NCI-H774 (cell line): ENCODE results near the gene FAM217A.
"Not testable (repeated sequence)": the region's sequence is repeated elsewhere in the genome, so short reads cannot be mapped to it uniquely, and the experiment has no call there.

ENCODE experiments used
- DNase-seq: peaks from one replicate; lab custom pipeline; 2025; lab: John Stamatoyannopoulos, UW

The FAM217A gene, protein sequence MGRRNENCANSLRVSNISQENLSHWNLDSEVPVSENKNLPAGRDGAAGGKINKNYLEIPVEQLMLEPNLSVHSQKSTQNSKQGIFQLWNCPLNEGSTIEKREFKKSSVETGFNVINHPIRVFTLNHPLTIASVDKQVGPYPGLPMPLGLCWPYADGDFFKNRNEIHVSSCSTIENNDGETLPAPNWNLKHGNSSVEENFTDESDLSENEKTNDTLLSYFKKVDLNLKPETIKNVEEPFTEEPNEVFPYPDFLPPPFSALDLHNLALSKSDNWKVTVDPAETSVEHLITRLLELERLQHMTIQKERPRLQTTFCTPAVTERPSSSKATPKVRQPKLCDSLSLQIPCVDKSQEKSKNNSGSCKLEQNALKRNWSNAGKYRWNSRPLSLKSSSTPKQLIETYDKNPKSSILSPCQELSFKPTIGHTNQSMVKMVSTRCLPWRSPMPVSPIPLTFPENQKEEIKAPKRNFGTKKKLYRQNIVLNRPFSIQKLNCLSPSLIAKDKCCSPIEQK

DNA sequence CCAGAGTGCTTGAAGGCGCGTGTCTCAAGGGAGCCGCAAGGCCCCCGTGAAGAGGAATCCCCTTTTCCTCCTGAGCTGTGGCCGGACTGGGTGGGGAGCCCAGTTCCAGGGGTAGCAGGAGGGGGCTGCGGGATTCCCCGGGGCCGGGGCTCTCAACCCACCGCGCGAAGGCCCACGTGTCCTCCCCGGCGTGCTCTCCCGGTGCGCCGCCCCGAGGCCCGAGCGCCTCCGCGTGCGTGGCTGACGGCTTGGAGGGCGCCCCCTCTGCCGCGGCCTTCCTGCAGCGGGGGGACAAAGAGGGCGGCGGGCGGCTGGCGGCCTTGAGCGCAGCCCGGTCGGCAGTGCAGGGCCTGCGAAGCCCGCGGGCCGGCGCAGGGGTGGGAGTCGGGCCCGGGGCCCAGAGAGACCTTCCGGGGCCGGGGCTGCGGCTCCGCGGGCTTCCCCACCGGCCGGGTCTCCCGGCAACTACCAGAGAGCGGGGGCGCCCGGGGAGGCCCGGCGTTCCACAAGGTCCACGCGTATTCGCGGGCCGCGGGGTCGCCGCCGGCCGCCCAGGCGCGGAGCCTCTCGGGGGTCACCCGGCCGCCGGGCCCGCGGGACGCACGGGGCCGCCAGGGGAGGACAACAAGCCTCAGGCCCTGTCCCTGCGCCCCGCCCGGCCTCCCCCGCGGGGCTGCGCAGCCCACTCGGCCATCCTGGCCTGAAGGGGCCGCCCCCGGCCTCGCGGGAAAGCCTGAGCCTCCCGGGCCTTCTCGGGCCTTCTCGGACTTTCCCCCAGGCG, at the start of gene FAM217A:
Gene FAM217A (minus strand): TSS at position 447 of the 781 bp plus-strand sequence. CDS start 1,723 bp downstream, outside the sequence.
- DNase-seq: no peak

DNA sequence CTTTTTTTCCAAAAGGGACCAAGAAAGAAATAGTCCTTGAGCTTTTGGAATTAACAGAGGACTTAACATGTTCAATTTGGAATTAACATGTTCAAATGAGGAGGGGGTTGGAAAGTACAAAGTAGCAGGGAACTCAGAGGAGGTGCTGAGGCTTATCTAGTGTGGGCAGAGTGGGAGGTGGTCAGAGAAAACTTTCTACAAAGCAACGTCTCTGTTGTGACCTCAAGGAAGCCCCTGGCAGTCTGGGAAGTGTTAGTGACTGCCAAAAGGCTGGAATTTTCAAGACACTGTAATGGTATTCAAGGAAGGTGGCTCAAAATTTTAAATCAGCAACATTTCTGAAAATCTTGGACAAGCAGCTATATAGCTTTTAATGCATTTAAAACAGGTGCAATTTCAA, 49.1 kb upstream of the FAM217A start:
- no peak for DNase-seq

DNA sequence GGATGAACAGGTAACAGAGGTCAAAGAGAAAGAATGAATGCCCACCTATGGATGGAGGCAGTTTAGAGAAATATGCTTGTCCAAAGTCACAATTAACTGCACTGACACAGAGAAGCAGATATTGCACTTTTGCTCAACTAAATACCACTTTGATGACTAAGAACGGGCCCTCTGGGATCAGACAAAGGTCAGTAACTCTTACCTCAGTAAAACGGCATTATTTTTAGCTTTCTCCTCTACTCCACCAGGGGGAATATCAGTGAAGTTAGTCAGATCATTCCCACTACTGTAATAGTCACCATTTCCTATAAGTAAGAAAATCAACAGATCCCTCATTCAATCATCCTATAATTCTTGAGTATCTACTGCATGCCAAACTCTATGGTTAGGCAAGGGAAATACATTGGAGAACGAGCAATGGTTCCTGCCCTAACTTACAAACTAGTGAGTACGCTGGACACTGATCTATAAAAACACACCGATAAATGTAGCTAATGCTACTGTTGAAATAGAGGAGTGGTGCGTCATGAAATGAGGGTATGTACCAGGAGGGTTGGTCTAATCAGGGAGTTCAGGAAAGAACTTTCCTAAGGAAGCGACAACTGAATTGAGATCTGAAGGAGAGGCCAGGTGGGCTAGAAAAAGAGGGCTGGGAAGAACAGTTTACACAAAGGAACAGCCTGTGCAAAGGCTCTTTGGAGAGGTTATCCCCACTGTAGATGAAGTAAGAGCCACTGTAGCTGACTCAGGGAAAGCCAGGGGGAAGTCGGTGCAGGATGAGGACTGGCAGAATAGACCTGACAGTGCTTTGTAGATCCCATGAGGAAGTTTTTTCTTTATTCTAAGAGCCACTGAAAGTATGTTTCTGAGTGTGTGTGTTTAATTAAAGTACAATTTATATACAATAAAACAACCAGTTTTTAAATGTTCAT, 47.3 kb upstream of the FAM217A start:
- no peak for DNase-seq

DNA sequence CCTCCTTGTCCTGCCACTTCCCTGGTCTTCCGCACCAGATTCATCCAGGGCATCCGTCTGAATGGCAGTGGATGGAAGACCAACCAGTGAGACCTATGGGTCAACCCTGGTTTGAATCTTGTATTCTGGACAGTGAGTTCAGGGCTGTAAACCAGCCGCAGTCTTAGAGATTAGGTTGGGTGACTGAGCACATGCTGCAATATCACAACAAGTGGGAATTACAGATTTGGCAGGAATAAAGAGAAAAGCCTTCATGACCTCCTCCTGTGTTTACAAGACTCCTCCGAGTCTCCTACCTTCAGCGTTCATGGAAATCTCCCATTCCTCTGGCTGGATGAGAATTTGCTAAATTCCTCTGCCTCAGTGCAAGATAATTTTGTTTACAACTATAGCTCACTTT, 46.6 kb upstream of the FAM217A start:
- no peak for DNase-seq

DNA sequence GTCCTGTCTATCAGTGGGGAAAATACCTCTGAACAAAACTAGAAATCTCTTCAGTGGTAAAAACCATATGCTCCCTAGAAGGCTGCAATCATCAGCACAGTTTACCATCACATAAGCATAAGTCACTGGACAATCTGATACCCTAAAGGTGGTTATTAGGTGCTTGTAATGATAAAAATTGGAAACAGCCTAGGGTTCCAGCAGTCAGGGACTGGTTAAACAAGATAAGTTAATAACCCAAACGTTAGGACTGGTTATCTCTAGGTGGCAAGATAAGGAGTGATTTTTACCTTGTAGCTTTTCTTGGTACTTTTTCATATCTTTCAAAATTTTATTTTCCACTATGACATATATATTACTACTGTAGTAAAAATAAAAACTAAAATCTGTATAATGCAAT, 45.4 kb upstream of the FAM217A start:
- no peak for DNase-seq

DNA sequence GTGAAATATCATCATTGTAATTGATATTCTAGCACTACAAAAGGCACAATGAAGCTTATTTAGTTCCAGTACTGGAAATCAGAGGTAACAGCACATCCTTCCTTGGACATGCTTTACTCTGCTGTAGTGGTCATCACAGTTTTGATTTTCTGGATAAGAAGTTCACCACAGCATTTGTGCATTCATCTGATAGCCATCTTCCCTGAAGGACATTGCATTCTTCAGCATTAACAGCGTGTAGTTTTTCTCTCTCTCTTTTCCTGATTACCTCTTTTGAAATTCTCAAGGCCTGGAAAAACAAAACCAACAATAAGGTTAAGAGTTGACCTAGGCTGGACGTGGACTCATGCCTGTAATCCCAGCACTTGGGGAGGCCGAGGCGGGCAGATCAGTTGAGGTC, 36.8 kb upstream of the FAM217A start:
- no peak for DNase-seq

DNA sequence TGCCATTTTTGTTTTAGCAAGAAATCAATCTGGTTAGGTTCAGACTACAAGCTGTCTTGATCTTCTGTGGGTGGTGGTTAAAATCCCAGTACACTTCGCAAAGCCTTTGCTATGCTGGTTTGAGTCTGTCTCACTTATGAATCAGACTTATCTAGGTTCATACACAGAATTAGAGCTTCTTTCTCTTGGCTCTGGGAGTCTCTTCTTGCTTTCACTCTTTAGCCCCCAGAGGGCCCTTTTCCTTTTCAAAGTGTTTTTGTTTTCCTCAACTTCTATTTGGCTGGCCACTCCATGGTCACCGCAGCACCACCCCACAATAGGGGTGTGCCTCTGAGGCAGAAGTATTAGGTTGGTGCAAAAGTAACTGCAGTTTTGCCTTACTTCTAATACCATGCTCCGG, 35.2 kb upstream of the FAM217A start:
- no peak for DNase-seq

DNA sequence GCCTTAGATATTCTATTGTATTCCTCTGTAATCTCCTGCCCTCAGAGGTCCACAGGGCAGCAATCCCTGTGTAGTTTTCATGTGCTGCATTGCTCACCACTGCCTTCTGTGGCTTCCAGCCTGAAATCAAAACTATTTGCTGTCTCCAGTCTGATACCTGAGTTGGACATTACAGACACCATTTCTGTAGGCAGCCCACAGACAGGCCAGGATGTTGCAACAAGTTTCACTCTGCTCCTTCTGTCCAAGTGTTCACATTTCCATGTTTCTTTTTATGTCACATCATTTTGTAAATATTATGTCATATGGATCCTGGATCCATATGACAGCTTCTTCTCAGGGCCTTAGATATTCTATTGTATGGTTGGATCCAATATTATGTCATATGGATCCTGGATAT, 34.7 kb upstream of the FAM217A start:
- no peak for DNase-seq

DNA sequence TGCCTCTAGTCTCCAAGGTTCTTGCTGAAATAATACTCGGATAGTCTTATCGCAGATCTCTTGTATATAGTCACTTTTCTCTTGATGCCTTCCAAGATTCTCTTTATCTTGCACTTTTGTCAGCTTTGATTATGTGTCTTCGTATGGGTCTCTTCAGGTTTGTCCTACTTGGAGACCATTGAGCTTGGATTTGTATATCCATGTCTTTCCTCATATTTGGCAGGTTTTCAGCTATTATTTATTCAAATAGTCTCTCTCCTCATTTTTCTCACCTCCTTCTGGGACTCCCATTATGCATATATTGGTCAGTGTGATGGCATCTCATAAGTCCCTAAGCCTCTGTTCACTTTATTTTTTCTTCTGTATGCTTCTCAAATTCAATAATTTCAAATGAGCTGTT, 33.4 kb upstream of the FAM217A start:
- DNase-seq: no peak

DNA sequence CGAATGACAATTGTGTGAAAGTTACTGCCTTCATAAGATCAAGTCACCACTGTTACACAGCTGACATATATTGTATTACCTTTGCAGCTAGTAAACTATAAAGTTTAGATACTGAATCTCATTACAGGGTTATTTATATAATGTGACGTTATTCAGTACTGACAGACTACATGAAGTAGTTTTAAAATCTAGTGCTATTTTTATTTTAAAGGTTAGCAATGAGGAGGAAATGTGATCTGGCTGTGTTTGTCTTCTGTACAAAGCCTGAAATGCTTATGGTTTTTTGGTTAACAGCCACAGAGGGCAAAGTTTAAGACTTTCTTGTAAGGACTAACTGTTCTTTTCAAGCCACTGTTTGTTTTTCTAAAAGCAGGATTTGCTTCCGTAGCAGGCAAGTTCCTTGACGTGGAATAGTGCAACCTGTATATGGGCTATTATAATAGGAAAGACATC, 30.5 kb upstream of the FAM217A start:
- not testable (repeated sequence) for DNase-seq

DNA sequence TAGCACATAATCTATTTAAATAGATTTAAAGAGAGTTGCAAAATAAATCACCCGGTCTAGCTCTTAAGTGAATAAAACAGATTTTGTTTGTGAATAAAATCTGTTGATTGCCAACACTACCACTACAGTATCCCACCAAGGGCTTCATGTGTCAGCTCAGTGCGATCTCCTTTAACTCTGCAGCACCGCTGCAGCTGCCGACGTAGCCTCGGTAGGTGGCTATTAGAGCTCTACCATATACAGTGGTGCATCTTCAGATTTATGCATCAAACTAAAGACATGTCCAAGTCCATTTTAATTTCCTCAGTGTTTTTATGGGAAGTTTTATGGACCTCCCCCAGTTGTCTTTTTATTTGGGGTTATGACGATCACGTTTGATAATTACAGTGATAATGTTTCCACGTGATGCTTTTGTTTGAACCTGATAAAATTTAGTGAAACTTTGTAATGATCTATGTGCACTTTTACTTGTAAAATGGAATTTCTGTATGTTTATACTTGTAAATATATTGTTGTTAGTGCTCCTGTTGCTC, 29.7 kb upstream of the FAM217A start:
- DNase-seq: no peak

DNA sequence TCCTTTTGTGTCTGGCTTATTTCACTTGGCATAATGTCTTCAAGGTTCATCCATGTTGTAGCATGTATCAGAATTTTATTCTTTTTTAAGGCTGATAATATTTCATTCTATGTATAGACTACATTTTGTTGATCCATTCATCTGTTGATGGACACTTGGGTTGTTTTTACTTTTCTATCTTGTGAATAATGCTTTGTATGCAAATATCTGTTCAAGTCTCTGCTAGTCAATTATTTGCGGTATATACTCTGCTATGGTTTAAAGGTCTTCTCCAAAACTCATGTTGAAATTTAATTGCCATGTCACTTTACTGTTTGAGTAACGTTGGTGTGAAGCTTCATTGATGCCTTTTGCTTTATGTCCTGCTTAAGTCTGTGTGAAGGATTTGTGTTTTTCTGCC, 28.9 kb upstream of the FAM217A start:
- DNase-seq: no peak

DNA sequence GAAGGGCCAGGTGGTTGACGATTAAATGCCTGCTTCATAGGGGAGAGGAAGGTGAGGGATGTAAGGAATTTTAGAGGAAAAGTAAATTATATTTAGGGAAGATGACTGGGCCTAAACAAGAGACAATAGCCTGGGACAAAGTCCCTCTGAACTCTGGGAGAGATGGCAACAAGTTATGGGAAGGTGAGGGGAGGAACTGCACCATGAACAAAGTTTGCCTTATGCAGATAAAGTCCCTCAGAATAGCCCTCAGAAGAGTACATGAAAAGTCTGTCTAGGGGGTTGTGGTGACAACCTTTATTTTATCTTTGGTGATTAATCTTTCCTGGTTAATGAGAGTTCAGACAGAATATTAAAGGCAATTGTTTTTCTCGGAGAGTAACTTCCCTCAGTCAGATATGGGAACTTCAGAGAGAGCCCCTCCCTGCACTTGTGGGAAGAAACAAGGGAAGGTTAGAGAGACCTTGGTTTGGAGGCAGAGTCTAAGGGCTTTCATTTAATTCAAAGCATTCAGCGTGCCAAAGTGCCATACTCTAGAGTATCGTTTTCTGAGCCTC, 27.1 kb upstream of the FAM217A start:
- no peak for DNase-seq

DNA sequence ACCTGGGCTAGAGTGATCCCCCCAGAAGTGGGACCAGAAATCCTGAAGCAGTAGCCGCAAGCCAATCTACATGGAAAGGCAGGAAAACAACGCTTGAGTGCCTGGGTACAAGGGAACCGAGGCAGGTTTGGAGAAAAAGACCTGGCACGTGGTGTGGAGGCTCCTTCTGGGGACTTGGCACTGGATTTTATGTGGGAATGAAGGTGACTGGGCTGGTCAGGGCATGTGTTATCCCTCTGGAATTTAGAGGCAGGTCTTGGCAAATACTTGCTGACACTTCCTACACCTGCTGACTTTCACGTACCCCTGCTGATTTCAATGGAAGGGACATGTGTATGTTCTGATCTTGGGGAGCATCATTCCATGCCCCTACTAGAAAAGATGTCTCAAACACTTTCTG, 25.0 kb upstream of the FAM217A start:
- no peak for DNase-seq

DNA sequence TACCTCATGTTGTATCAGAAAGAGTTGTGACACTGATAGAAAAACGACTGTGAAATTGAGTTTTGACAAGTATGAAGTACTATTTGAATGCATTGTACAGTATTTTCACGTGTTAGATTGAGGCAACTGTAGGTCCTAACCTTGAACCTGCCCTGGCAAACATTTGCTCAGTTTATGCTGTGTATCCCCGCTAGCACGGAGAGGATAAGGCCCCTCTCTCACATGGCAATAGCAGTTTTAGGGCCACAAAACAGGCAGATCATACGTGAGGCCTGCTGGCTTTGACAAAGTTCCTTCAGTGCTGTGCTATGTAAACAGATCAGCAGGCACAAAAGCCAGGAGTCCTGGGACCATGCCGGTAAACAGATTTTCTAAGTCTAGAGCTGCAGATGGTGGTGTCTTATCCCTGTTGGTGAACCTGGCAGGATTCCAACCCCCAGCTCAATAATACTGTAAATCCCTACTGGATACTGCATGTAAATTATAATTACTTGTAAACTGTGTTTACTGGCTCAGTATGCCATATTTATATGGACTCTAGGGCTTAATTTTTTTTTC, 23.8 kb upstream of the FAM217A start:
- no peak for DNase-seq

DNA sequence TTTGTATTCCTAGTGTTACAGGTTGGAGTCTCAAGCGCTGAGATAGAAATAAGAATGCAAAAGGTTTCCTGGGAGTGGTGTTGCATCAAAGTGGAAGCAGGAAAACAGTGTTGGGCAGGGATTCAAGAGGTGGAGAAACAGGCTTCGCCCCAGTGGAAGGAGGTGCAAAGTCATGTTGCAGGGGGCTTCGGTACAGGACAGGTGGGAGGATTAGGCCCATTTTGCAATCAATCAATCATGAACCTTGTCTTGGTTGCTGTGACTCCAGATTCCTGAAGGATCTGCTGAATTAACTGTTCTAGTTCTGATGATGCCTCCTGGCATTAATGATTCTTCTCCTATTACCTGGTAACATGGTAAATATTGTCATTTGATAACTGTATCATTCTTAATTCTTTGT, 22.4 kb upstream of the FAM217A start:
- no peak for DNase-seq

DNA sequence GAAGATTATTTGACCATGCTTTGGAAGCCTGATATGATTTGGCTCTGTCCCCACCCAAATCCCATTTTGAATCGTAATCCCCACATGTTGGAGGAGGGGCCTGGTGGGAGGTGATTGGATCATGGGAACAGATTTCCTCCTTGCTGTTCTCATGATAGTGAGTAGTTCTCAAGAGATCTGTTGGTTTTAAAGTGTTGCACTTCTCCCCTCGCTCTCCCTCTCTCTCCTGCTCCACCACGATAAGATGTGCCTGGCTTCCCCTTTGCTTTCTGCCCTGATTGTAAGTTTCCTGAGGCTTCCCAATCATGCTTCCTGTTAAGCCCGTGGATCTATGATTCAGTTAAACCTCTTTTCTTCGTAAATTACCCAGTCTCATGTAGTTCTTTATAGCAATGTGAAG, 21.7 kb upstream of the FAM217A start:
- no peak for DNase-seq

DNA sequence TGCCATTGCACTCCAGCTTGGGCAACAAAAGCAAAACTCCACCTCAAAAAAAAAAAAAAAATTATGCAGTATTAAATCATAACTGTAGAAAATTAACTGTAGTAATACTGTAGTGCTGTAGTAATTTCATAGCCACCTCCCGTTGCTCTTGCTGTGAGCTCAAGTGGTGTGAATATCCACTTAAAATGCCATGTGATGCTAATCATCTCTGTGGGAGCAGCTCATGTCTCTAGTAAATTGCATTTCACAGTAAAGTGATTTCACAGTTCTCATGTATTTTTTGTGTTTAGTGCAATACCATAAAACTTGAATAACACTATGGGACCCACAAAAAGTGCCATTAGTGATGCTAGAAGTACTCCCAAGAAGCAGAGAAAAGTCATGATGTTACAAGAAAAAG, 14.4 kb upstream of the FAM217A start:
- no peak for DNase-seq

DNA sequence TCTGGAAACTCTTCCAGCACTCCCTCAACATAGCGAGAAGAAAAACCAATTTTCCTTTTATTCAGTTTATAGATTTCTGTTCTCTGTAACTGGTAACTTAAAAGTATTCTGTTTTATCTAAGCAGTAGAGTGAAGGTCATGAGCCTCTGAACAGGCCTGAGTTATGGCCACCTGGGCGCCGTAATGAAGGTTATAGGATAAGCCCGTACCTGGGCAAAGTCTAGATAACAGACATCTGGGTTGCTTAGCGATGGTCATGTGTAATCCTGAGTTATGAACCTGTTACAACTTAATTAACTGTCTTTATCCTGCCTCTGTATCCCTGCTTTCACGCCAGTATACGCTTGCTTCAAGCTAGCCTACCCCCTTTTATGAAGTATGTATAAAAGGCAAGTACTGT, 13.0 kb upstream of the FAM217A start:
- DNase-seq: no peak

DNA sequence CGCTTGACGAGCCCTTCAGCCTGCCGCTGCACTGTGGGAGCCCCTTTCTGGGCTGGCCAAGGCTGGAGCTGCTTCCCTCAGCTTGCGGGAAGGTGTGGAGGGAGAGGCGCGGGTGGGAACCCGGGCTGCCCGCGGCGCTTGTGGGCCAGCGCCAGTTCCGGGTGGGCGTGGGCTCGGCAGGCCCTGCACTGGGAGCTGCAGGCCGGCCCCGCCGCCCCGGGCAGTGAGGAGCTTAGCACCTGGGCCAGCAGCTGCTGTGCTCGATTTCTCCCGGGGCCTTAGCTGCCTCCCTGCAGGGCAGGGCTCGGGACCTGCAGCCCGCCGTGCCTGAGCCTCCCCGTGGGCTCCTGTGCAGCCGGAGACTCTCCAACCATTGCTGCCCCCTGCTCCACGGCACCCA, 11.1 kb upstream of the FAM217A start:
- DNase-seq: not testable (repeated sequence)

DNA sequence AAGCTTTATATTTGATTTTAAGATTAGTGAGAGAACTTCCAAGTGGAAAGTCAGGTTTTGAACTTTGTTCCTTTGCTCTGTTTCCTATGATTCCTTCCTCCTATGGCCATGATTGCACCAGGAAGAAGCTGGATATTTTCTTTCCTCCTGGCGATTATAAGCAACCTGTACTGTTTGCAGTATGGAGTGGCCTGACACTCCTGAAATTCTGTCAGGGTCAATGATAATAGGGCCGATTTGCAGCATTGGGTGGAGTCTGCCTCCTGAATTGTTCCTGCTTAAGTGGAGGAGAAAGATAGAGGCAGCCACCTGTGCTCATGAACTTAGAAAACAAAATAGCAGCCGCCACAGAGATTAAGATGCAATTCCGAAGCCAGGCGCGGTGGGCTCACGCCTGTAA, 9.8 kb upstream of the FAM217A start:
- DNase-seq: no peak
